HCT116 (cell line): ENCODE measurements around the gene EPG5. TPM values are rescaled to one million over a fixed set of nuclear protein-coding genes. Genes with fewer than 3 reads are reported as not detected.
"Not testable (repeated sequence)": the region's sequence is repeated elsewhere in the genome, so short reads cannot be mapped to it uniquely, and the experiment has no call there.

Experiments used
- ATAC-seq: fragments of 200-7000 bp; cut with Tn5 transposase; 2 replicates; pipeline ENCODE4 v1.9.1; 2020; ENCODE audit warnings: mild to moderate bottlenecking, moderate library complexity
- BruUV-seq: library from RNA; stranded (reverse); fragments of 400-500 nt; replicated peaks from 2 replicates; lab custom pipeline; 2021; lab: Mats Ljungman, UMichigan
- CTCF ChIA-PET: fragments of 300-600 bp; sonication (Branson Sonifier 250); formaldehyde crosslinking; loops from one replicate; lab custom pipeline; 2021; ENCODE audit warnings: antibody characterized with exemption; lab: Charles Lee
- POLR2A ChIA-PET: fragments of 300-600, 350-600 bp; sonication (Branson Sonifier 250); formaldehyde crosslinking; loops from one replicate; lab custom pipeline; 2021; ENCODE audit warnings: antibody characterized with exemption; lab: Charles Lee
- RAD21 ChIA-PET, 2 experiments: fragments of 300-600 bp; sonication (Branson Sonifier 250); formaldehyde crosslinking; loops; one replicate each; lab custom pipeline; 2023; ENCODE audit warnings: low total read pairs in 2 of 2; ENCODE audit not compliant: uncharacterized antibody in 2 of 2, unreplicated experiment in 2 of 2, low non-redundant PET in 1 of 2; lab: Charles Lee
- DNase-seq: peaks from one replicate; pipeline ENCODE4 v3.0.0-alpha.2; 2010; ENCODE audit warnings: low read depth, low spot score
- H2AFZ ChIP-seq: fragments of 200-600 bp; shearing (Covaris generic), sonication (generic); 2 replicates; pipeline ENCODE4 v1.6.1; 2017; ENCODE audit warnings: low read depth, mixed run types, mixed read lengths, antibody characterized with exemption, low read length; ENCODE audit not compliant: poor library complexity, severe bottlenecking
- H3K27ac ChIP-seq: 2 replicates; pipeline ENCODE4 v1.5.1; 2012; ENCODE audit warnings: low read depth, low read length
- H3K27me3 ChIP-seq: fragments of 200-600 bp; sonication (generic); 2 replicates; pipeline ENCODE4 v1.6.1; 2016; ENCODE audit warnings: mixed run types, low read length, mixed read lengths; ENCODE audit not compliant: insufficient read depth
- H3K36me3 ChIP-seq, 2 experiments: fragments of 200-500 bp in 1 of 2; fragments of 200-600 bp in 1 of 2; sonication (Bioruptor generic) in 1 of 2; sonication (generic) in 1 of 2; 2 replicates each; pipeline versions ENCODE4 v1.5.1 to v1.6.1; 2014 to 2016; ENCODE audit warnings: low read length in 2 of 2, inconsistent platforms in 1 of 2, mixed read lengths in 1 of 2, mixed run types in 1 of 2; ENCODE audit not compliant: insufficient read depth in 2 of 2, control insufficient read depth in 1 of 2
- H3K4me1 ChIP-seq, 2 experiments: fragments of 200-600 bp in 1 of 2; sonication (generic) in 1 of 2; 2 replicates each; pipeline versions ENCODE4 v1.5.1 to v1.6.1; 2012 to 2017; ENCODE audit warnings: low read length in 2 of 2, inconsistent platforms in 1 of 2, mild to moderate bottlenecking in 1 of 2, mixed read lengths in 1 of 2, mixed run types in 1 of 2, moderate library complexity in 1 of 2; ENCODE audit not compliant: insufficient read depth in 2 of 2, control insufficient read depth in 1 of 2
- H3K4me2 ChIP-seq: fragments of 200-600 bp; sonication (generic); 2 replicates; pipeline ENCODE4 v1.6.1; 2017; ENCODE audit warnings: mixed run types, low read length, mixed read lengths
- H3K4me3 ChIP-seq, 2 experiments: fragments of 200-600 bp in 1 of 2; sonication (generic) in 1 of 2; replicated peaks in 1 of 2; 2 replicates each; pipeline ENCODE4 v1.5.1; 2011 to 2016; ENCODE audit warnings: low read length in 2 of 2, control low read depth in 1 of 2, low read depth in 1 of 2, mild to moderate bottlenecking in 1 of 2, mixed read lengths in 1 of 2, mixed run types in 1 of 2
- H3K79me2 ChIP-seq: fragments of 200-600 bp; sonication (generic); 2 replicates; pipeline ENCODE4 v1.6.1; 2017; ENCODE audit warnings: mild to moderate bottlenecking, mixed run types, low read length, moderate library complexity, mixed read lengths; ENCODE audit not compliant: insufficient read depth
- H3K9ac ChIP-seq: fragments of 200-600 bp; sonication (generic); 2 replicates; pipeline ENCODE4 v1.6.1; 2016; ENCODE audit warnings: low read length, mixed read lengths
- H3K9me2 ChIP-seq: fragments of 200-600 bp; sonication (generic), shearing (Covaris generic); 2 replicates; pipeline ENCODE4 v1.6.1; 2017; ENCODE audit warnings: mixed run types, mild to moderate bottlenecking, moderate library complexity; ENCODE audit not compliant: insufficient read depth
- H3K9me3 ChIP-seq, 2 experiments: fragments of 200-500 bp in 1 of 2; fragments of 200-600 bp in 1 of 2; sonication (Bioruptor generic) in 1 of 2; sonication (generic) in 1 of 2; 2 replicates each; pipeline ENCODE4 v1.6.1; 2014 to 2017; ENCODE audit warnings: low read length in 2 of 2, mixed read lengths in 2 of 2, inconsistent platforms in 1 of 2, low read depth in 1 of 2, mild to moderate bottlenecking in 1 of 2, mixed run types in 1 of 2, moderate library complexity in 1 of 2; ENCODE audit not compliant: control insufficient read depth in 1 of 2, insufficient read depth in 1 of 2
- H4K20me1 ChIP-seq: fragments of 200-600 bp; sonication (generic), shearing (Covaris generic); 2 replicates; pipeline ENCODE4 v1.6.1; 2017; ENCODE audit warnings: mixed run types, mild to moderate bottlenecking, moderate library complexity; ENCODE audit not compliant: insufficient read depth
- CEBPB ChIP-seq: IDR thresholded peaks from 2 replicates; pipeline ENCODE4 v1.6.1; 2012; ENCODE audit warnings: low read depth
- EGR1 ChIP-seq: IDR thresholded peaks from 2 replicates; pipeline ENCODE4 v1.6.1; 2012; ENCODE audit warnings: low read depth
- EZH2 ChIP-seq: fragments of 200-600 bp; sonication (generic); IDR thresholded peaks from 2 replicates; pipeline ENCODE4 v1.6.1; 2017; ENCODE audit warnings: antibody characterized with exemption, mixed run types
- EZH2phosphoT487 ChIP-seq: fragments of 200-600 bp; IDR thresholded peaks from 2 replicates; pipeline ENCODE4 v1.6.1; 2018; ENCODE audit warnings: antibody characterized with exemption, borderline replicate concordance
- intact Hi-C: fragments of 100-400 bp; cut with micrococcal nuclease; formaldehyde crosslinking; loops from 2 replicates; pipeline ENCODE4 v1.10.0; 2022
- total RNA-seq: library from RNA; stranded (reverse); gene quantifications from one replicate; pipeline ENCODE4 v1.2.1, GENCODE V29; 2021; ENCODE audit not compliant: unreplicated experiment

The EPG5 gene
- total RNA-seq, 1 experiment from 2014 or later, result 12.9 TPM

- Histone ChIP-seq H2AFZ (no peak overlapping the region), H3K27me3 (no peaks in the 10 kb centered on the region), H3K36me3 (no peaks in the 10 kb centered on the region), H3K4me1 (no peaks in the 10 kb centered on the region), H3K4me2 (no peak overlapping the region), H3K9ac (no peak overlapping the region)
- ChIA-PET POLR2A (no interaction called here), RAD21 (no interaction called here), CTCF (no interaction called here)
- intact Hi-C loops, result no loop called here
- no peak for DNase-seq
- no peak for TF ChIP-seq EZH2phosphoT487
- no peak for TF ChIP-seq EZH2
- no peak for TF ChIP-seq EGR1
- TF ChIP-seq CEBPB, result no peak
- TF ChIP-seq, all 23 proteins: peak for 0
- BruUV-seq, result no TSS peak
- no peak overlapping the region for H3K27ac ChIP-seq
- H3K9me3 ChIP-seq, result no peaks in the 10 kb centered on the region
- no peaks in the 10 kb centered on the region for H3K9me2 ChIP-seq
- ATAC-seq, result no peak
- no peak overlapping the region for H3K4me3 ChIP-seq
- H4K20me1 ChIP-seq, result no peaks in the 10 kb centered on the region
- no peaks in the 10 kb centered on the region for H3K79me2 ChIP-seq
These were observed 149.6 kb downstream of the EPG5 start for GRCh38 chr18:45817543-45817942.

- H3K79me2 ChIP-seq, H2AFZ ChIP-seq, H3K4me1 ChIP-seq, H3K4me2 ChIP-seq, H3K27me3 ChIP-seq, H3K9me2 ChIP-seq, H3K27ac ChIP-seq, RAD21 ChIA-PET, POLR2A ChIA-PET, H4K20me1 ChIP-seq, ATAC-seq, BruUV-seq, H3K36me3 ChIP-seq, H3K9ac ChIP-seq, H3K4me3 ChIP-seq, H3K9me3 ChIP-seq, DNase-seq, intact Hi-C loops, CTCF ChIA-PET: not testable (repeated sequence)
These were observed 152.4 kb downstream of the EPG5 start for GRCh38 chr18:45814733-45815132.
